Measurements from ENCODE around the gene SUCLA2. TPM values are rescaled to one million over a fixed set of nuclear protein-coding genes. Genes with fewer than 3 reads are reported as not detected.

The SUCLA2 gene
- total and polyA plus RNA-seq, 8 donors: 9.8 to 20.7 (median 14.4) TPM

DNA sequence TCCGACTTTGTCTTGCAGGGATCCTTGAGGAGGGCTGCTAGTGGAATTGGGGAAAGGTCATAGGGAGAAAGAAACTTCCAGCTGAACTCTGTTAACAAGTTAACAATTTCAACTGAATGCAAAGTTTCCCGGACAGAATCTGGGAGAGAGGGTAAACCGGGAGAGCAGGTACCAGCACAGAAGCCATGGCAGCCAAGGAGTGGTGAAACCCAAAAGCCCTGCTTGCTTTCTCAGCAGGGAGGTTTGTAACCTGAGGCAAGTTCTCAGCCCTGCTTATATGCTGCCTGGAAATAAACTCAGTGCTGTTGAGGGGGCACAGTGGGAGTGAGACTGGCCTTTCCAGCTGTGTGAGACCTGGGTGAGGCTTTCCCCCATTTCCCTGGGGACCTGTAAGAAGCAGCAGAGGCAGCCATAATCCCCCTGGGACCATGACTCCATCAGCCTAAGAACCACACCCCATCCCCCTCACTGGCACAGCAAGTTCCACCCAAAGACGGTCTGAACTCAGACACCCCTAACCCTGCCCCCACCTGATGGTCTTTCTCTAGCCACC is 84.0 kb downstream of the SUCLA2 start:
- no peak for ATAC-seq
- 81 to 85% methylated on average over 4 of the region's 4 CpGs for WGBS, 2 donors
- Histone ChIP-seq H3K4me1 (no peaks in the 10 kb centered on the region), H3K27ac (no peak overlapping the region), H3K36me3 (no peaks in the 10 kb centered on the region), H3K9me3 (no peaks in the 10 kb centered on the region), H3K27me3 (no peaks in the 10 kb centered on the region), H3K4me3 (no peak overlapping the region)
- DNase-seq: no peak
- FAIRE-seq: no peak
- intact Hi-C loops (cut with DNase I): no loop called here
- TF ChIP-seq, protein P1, sequence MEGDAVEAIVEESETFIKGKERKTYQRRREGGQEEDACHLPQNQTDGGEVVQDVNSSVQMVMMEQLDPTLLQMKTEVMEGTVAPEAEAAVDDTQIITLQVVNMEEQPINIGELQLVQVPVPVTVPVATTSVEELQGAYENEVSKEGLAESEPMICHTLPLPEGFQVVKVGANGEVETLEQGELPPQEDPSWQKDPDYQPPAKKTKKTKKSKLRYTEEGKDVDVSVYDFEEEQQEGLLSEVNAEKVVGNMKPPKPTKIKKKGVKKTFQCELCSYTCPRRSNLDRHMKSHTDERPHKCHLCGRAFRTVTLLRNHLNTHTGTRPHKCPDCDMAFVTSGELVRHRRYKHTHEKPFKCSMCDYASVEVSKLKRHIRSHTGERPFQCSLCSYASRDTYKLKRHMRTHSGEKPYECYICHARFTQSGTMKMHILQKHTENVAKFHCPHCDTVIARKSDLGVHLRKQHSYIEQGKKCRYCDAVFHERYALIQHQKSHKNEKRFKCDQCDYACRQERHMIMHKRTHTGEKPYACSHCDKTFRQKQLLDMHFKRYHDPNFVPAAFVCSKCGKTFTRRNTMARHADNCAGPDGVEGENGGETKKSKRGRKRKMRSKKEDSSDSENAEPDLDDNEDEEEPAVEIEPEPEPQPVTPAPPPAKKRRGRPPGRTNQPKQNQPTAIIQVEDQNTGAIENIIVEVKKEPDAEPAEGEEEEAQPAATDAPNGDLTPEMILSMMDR (IDR thresholded peaks at IDR 0.05): no peak

DNA sequence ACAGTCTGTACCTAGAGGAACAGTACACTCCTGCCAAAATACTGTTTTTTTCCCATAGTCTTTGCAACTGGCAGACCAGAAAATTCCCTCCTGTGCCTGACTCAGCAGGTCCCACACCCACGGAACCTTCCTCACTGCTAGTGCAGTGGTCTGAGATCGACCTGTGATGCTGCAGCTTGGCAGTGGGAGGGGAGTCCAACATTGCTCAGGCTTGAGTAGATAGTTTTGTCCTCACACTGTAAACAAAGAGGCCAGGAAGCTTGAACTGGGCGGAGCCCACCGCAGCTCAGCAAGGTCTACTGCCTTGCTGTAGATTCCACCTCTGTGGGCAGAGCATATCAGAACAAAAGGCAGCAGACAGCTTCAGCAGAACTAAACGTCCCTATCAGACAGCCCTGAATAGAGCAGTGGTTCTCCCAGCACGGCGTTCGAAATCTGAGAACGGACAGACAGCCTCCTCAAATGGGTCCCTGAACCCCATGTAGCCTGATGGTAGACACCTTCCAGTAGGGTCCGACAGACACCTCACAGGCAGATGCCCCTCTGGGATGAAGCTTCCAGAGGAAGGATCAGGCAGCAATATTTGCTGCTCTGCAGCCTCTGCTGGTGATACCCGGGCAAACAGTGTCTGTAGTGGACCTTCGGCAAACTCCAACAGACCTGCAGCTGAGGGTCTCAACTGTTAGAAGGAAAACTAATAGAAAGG is 92.7 kb downstream of the SUCLA2 start:
- intact Hi-C loops (cut with DNase I): no loop called here

DNA sequence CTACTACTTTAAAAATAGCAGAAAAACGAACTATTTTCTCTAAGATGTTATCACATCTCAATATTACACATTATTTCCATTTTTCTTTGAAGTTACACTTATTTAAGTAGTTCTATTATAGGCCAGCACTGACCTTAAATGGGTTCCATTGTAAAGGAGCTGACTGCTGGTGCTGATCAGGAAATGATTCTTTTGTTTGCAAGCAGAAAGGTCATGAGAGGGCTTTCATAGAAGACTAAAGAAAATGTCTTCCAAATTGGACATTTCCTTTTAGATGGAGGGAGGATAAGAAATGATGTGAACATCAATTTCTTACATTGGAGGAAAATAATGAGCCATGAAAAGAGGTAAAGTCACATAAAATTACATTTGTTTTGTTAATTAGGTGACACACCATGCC is 96.2 kb downstream of the SUCLA2 start:
- Histone ChIP-seq H3K27ac (no peak overlapping the region), H3K4me1 (no peaks in the 10 kb centered on the region), H3K27me3 (no peaks in the 10 kb centered on the region), H3K9me3 (no peaks in the 10 kb centered on the region), H3K36me3 (no peaks in the 10 kb centered on the region), H3K4me3 (no peak overlapping the region)
- FAIRE-seq (no peak), DNase-seq (no peak), ATAC-seq (no peak)
- 35 to 36% methylated on average over 1 of the region's 1 CpG for WGBS, 2 donors
- intact Hi-C loops (cut with DNase I): no loop called here
- TF ChIP-seq, protein P1 (IDR thresholded peaks at IDR 0.05): no peak

More for the DNA sequence above, 92.7 kb downstream of the SUCLA2 start:
- H3K4me3 ChIP-seq: no peak overlapping the region
- H3K36me3 ChIP-seq: no peaks in the 10 kb centered on the region
- TF ChIP-seq, protein P1 (IDR thresholded peaks at IDR 0.05): no peak
- H3K9me3 ChIP-seq: no peaks in the 10 kb centered on the region
- H3K4me1 ChIP-seq: no peaks in the 10 kb centered on the region
- FAIRE-seq (no peak), DNase-seq (no peak), ATAC-seq (no peak)
- H3K27me3 ChIP-seq: no peaks in the 10 kb centered on the region
- no peak overlapping the region for H3K27ac ChIP-seq
- WGBS, 2 donors: 76 to 81% methylated on average over 12 of the region's 12 CpGs

DNA sequence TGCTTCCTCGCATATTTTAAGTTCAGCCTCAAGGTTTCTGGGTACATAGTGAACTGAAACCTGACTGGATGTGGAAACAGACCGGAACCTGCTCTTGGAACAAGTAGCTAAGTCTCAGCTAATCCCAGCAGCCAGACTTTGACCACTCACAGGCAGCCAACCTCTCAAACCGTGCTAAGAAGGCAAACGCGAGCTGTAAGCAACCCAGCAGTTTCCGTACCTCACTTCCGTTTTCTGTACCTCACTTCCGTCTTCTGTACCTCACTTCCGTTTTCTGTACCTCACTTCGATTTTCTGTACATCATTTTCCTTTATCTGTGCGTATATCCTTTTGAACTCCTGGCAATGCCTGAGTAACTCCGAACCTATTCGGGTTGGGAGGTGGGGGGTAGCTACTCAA is 96.8 kb downstream of the SUCLA2 start:
- 88 to 92% methylated on average over 13 of the region's 13 CpGs for WGBS, 2 donors
- intact Hi-C loops (cut with DNase I): no loop called here
- H3K4me3 ChIP-seq: no peak overlapping the region
- no peaks in the 10 kb centered on the region for H3K36me3 ChIP-seq
- DNase-seq: no peak
- no peaks in the 10 kb centered on the region for H3K27me3 ChIP-seq
- ATAC-seq: no peak
- H3K4me1 ChIP-seq: no peaks in the 10 kb centered on the region
- no peak for FAIRE-seq
- H3K27ac ChIP-seq: no peak overlapping the region
- no peaks in the 10 kb centered on the region for H3K9me3 ChIP-seq
- TF ChIP-seq, protein P1 (IDR thresholded peaks at IDR 0.05): no peak

DNA sequence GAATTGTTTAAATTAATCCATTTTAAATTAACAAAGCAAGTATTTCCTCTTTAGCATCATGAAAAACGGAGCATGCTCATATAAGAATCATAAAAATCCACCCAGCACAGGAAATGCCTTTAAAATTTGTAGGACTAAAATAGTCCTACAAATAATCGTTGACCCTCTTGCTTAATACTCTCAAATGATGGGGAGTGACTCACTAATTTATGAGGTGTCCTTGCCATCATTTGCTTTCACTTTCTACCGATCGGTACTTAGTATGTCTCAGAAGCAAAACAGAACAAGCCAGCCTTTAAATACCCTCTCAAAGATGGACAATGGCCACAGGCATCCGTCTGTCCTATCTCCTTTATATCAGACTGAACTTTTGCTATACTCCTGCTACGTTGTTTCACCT is 97.2 kb downstream of the SUCLA2 start:
- FAIRE-seq (no peak), DNase-seq (no peak), ATAC-seq (no peak)
- Histone ChIP-seq H3K4me1 (no peaks in the 10 kb centered on the region), H3K9me3 (no peaks in the 10 kb centered on the region), H3K27ac (no peak overlapping the region), H3K27me3 (no peaks in the 10 kb centered on the region), H3K4me3 (no peak overlapping the region), H3K36me3 (no peaks in the 10 kb centered on the region)
- intact Hi-C loops (cut with DNase I): no loop called here
- TF ChIP-seq, protein P1 (IDR thresholded peaks at IDR 0.05): no peak
- 64 to 78% methylated on average over 6 of the region's 6 CpGs for WGBS, 2 donors

Data from pancreas (tissue), 10 donors.